ENCODE data around the gene ALOX12.

Gene ALOX12

DNA sequence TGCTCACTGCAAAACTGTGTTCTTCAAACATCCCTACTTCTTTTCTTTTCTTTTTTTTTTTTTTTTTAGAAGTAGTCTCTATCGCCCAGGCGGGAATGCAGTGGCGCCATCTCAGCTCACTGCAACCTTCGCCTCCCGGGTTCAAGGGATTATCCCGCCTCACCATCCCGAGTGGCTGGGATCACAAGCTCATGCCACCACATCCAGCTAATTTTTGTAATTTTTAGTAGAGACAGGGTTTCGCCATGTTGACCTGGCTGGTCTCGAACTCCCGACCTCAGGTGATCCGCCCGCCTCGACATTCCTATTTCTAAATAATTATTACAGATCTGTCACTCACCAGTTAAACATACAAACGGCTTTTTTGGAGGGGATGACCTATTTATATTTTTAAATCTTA lies 15.6 kb downstream of the ALOX12 start:
- DNase-seq (ENCODE audit: low spot score) = no peak
- no peak overlapping the region for H3K27ac ChIP-seq

DNA sequence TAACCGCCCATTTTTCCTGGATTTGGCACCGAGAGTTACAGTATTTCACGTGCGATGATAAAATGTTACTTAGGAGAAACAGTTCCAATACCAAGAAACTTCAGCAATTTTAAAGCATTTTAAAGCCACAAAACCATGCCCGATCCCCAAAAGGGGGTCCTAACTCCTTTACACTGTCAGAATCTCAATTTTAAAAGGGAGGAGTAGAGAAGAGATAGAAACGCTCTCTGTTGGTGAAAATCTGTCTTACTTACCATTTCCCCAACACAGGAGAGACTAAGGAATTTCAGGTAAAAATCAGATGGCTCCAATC lies 16.0 kb downstream of the ALOX12 start:
- no peak for DNase-seq (ENCODE audit: low spot score)
- Histone ChIP-seq H3K27ac (peak overlapping the region; percentile 93 to 96), H3K4me3 (peak overlapping the region; percentile 93)
- TF ChIP-seq, protein P1, sequence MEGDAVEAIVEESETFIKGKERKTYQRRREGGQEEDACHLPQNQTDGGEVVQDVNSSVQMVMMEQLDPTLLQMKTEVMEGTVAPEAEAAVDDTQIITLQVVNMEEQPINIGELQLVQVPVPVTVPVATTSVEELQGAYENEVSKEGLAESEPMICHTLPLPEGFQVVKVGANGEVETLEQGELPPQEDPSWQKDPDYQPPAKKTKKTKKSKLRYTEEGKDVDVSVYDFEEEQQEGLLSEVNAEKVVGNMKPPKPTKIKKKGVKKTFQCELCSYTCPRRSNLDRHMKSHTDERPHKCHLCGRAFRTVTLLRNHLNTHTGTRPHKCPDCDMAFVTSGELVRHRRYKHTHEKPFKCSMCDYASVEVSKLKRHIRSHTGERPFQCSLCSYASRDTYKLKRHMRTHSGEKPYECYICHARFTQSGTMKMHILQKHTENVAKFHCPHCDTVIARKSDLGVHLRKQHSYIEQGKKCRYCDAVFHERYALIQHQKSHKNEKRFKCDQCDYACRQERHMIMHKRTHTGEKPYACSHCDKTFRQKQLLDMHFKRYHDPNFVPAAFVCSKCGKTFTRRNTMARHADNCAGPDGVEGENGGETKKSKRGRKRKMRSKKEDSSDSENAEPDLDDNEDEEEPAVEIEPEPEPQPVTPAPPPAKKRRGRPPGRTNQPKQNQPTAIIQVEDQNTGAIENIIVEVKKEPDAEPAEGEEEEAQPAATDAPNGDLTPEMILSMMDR (IDR thresholded peaks at IDR 0.05) = no peak

More for the DNA sequence above, 15.6 kb downstream of the ALOX12 start:
- TF ChIP-seq, protein P1 (IDR thresholded peaks at IDR 0.05) = no peak
- H3K4me3 ChIP-seq = peak overlapping the region; percentile 93

DNA sequence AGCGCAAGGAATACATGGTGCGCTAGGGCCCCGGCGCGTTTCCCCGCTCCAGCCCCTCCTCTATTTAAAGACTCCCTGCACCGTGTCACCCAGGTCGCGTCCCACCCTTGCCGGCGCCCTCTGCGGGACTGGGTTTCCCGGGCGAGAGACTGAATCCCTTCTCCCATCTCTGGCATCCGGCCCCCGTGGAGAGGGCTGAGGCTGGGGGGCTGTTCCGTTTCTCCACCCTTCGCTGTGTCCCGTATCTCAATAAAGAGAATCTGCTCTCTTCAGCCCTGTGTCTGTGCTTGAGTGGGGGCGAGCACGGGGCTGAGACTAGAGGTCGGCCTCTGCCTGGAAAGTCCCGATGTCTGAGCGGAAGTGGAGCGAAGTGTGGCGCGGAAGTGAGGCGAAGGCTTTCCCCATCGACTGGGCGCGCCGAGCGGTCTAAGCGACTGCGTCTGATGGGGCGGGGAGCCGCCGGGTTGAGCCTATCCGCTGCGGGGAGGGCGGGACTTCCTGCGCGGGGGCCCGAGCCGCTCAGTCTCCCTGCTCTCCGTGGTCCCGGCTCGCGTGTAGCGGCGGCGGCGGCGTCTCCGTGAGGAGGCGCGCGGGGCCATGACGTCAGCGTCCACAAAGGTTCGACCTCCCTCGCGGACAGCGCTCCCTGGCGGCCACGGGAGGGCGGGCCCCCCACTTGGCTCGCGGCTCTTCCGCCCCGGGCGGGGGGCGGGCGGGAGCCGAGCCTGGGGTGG lies 18.6 kb downstream of the ALOX12 start:
- TF ChIP-seq, protein P1 (IDR thresholded peaks at IDR 0.05) = peak; percentile 65
- Histone ChIP-seq H3K27ac (peak overlapping the region; percentile 93 to 96), H3K4me3 (peak overlapping the region; percentile 93)
- peak; percentile 98 for DNase-seq (ENCODE audit: low spot score)

DNA sequence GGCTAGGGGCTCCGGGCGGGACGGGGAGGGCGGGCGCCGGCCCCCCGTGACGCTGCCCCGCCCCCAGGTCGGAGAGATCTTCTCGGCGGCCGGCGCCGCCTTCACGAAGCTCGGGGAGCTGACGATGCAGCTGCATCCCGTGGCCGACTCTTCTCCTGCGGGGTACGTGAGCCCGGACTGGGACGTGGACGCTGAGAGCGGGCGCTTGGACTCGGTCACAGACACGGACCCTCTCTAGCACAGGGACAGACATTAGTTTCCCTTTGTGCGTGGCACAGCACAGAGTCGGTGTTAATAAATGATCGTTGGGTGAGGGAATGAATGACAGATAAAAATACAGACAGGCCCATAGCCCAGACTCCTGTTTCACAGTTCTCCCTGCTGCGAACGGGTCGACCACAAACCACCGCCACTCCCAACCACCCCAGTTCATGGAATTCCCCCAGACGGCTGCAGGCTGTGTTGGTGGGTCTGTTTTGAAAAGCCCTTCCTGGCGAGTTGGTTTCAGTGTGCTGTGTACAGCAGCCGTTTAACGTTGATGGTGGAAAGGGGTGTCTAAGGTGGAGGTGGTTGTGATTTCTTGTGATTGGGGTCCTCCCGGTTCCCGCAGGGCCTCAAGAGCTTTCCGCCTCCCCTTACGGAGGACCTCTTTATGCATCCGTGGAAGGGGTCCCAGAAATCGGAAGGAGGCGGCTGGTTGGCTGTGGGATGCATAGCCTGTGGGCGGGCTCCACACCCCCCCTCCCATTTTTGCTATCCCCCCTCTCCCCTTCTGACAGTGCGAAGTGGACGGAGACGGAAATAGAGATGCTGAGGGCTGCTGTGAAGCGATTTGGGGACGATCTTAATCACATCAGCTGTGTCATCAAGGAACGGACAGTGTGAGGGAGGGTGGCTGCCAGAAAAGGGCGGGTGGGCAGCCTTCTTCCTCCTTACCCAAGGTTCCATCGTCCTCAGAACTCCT lies 19.4 kb downstream of the ALOX12 start:
- Histone ChIP-seq H3K27ac (peak overlapping the region; percentile 93 to 96), H3K4me3 (peak overlapping the region; percentile 93)
- DNase-seq (ENCODE audit: low spot score) = no peak
- TF ChIP-seq, protein P1 (IDR thresholded peaks at IDR 0.05) = no peak

DNA sequence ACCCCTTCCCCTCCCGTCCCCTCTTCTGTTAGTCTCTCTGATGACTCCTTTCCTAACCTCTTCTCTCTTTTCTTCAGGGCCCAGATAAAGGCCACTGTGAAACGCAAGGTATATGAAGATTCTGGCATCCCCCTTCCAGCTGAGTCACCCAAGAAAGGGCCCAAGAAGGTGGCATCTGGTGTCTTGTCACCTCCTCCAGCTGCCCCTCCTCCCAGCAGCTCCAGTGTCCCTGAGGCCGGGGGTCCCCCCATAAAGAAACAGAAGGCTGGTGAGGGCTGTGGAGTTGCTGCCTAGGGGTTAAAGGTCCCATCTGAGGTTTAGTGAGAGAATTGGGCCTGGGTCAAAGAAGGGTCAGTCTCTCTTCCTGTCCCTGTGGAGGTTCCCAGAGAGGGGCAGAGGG lies 20.6 kb downstream of the ALOX12 start:
- DNase-seq (ENCODE audit: low spot score) = no peak
- Histone ChIP-seq H3K27ac (peak overlapping the region; percentile 95 to 96), H3K4me3 (no peak overlapping the region)
- TF ChIP-seq, protein P1 (IDR thresholded peaks at IDR 0.05) = no peak

DNA sequence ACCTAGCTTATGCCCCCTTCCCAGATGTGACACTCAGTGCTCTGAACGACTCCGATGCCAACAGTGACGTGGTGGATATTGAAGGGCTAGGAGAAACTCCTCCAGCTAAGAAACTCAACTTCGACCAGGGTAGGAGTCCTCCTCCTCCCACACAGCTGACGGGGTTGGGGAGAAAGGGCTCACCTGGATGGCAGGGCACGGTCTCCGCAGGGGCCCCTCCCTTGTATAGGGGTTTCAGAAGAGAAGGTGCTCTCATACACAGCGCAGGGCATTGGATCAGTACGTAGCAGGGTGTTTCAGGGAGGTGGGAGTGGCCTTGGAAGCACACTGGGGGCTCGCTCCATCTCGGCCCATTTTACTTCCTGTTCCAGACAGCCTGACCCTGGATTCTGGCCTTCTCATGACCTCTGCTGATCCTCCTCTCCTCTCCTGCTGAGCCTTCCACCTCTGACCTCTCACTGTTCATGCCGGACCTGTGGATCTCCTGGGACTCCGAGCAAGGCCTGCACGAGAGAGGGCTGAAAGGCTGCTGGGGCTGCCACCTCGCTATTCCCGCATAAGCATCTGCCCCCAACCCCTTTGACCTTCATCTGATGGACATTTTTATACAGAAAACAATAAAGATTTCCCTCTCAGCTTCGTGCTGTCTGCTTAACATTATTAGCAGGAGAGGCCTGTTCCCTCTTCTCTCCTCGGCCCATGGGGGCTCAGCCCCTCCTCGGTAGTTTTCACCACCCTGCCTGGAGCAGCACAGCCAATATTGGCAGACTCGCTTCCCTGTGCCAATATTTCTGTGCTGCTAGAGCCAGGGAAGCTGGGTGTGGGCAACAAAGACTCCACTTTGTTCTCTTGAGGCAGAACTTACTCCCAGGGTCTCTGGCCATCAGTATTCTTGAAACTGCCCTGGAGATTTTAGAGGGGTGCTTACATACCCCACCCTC lies 21.3 kb downstream of the ALOX12 start:
- no peak for DNase-seq (ENCODE audit: low spot score)
- H3K4me3 ChIP-seq = peak overlapping the region; percentile 84
- H3K27ac ChIP-seq = peak overlapping the region; percentile 95 to 96
- TF ChIP-seq, protein P1 (IDR thresholded peaks at IDR 0.05) = no peak
